GM12874 (cell line): ENCODE measurements around the gene OR8B2.

Experiments used
- TF ChIP-seq, protein P1 (sequence below): IDR thresholded peaks from 2 replicates; pipeline ENCODE4 v1.5.1; 2011; ENCODE audit warnings: low read depth, mild to moderate bottlenecking, control low read depth, low read length, moderate library complexity; ENCODE audit not compliant: insufficient read depth

Gene OR8B2

DNA sequence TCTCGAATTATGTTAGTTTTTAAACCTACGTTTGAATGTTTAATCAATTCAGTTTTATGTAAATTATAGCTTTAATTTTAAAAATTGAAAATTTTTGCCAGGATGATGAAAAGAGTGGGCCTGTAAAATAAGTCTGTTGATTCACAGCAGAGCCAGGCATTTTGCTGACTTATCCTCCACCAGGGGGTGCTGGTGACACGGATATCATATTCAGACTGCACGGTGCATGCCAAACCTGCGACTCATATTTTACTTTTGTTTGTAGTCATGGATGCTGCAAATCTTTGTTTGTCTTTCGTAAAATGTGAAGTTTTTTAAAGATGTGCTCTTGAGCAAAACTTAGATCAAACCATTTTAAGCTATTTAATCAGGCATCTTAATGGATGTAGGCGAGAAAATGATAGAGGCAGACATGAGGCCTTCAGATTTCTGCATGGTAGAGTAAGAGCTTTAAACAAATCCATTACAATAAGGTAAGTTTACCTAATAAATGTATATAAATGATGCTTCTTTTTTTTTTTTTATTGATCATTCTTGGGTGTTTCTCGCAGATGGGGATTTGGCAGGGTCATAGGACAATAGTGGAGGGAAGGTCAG is 18.1 kb upstream of the OR8B2 start:
- TF ChIP-seq, protein P1, sequence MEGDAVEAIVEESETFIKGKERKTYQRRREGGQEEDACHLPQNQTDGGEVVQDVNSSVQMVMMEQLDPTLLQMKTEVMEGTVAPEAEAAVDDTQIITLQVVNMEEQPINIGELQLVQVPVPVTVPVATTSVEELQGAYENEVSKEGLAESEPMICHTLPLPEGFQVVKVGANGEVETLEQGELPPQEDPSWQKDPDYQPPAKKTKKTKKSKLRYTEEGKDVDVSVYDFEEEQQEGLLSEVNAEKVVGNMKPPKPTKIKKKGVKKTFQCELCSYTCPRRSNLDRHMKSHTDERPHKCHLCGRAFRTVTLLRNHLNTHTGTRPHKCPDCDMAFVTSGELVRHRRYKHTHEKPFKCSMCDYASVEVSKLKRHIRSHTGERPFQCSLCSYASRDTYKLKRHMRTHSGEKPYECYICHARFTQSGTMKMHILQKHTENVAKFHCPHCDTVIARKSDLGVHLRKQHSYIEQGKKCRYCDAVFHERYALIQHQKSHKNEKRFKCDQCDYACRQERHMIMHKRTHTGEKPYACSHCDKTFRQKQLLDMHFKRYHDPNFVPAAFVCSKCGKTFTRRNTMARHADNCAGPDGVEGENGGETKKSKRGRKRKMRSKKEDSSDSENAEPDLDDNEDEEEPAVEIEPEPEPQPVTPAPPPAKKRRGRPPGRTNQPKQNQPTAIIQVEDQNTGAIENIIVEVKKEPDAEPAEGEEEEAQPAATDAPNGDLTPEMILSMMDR = peak; percentile 74

DNA sequence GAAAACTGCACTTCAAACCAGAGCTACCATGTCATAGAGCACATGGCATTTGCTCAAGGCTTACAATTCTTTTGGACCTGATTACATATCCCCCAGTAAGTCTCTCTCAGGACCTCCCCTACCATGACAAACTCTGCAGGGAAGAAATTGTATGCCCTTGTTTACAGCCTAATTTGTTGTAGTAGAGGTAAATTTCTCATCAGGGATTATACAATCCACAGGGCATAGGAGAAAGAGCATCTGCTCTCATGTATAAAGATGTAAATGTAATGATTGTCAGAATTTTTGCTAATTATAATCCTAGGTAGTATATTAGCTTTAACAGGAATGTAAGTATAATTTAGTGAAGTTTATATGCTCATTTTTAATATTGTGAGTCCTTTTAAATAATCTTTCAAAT is 14.6 kb upstream of the OR8B2 start, which contains the start of gene OR8B3:
TSS of gene OR8B3 (minus strand) at position 101 of the 400 bp plus-strand sequence. CDS start 1,673 bp downstream, outside the sequence.
- TF ChIP-seq, protein P1 = no peak

DNA sequence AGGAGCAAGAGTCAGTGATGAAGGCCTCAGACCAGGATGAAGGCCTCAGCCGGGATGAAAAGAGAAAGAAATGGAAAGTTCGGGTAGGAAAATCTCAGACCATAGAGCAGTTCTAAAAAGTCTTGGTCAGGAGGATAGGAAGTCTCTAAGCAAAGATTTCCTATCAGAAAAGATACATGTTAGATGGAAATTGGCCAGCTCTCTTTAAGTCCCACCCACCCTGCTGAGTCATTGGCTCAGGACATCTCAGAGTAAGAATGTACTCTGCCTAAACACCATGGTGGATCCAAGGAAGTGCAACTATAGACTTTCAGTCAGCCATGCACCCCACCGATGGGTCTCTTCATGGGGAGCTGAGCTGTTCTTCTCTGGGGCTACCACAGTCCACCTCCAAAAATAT is 10.1 kb upstream of the OR8B2 start:
- TF ChIP-seq, protein P1 = no peak

DNA sequence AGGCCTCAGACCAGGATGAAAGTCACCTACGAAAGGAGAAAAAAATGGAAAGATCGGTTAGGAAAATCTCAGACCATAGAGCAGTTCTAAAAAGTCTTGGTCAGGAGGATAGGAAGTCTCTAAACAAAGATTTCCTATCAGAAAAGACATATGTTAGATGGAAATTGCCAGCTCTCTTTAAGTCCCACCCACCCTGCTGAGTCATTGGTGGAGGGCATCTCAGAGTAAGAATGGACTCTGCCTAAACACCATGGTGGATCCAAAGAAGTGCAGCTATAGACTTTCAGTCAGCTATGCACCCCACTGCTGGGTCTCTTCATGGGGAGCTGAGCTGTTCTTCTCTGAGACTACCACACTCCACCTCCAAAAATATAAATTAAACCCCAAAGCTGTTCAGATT is 3.7 kb downstream of the OR8B2 start:
- TF ChIP-seq, protein P1 = no peak

GRCh38 chr11:124376280-124376679 is 8.0 kb downstream of the OR8B2 start:
- TF ChIP-seq, protein P1 = no peak

- TF ChIP-seq, protein P1 = no peak
These were observed 24.7 kb downstream of the OR8B2 start for GRCh38 chr11:124359566-124359965.

DNA sequence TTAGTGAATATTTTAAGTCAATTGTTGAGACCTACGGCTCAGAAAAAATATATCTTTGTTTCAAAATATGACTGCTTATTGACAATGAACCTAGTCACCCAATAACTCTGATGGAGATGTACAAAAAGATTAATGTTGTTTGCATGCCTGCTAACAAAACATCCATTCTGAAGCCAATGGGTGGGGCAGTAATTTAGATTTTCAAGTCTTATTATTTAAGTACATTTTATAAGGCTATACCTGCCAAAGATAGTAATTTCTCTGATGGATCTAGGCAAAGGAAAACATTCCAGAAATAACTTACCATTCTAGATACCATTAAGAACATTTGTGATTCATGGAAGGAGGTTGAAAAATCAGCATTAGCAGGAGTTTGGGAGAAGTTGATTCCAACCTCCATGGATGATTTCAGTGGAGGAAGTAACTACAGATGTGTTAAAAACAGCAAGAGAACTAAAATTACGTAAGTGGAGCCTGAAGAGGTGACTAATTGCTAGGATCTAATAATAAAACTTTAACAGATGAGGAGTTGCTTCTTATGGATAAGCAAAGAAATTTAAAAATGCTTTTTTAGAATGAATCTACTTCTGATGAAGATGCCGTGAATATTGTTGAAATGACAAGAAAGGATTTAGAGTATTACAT is 37.9 kb downstream of the OR8B2 start:
- TF ChIP-seq, protein P1 = no peak
